GM21529 (cell line): ENCODE data around the gene HES7.

ENCODE experiments used
- ATAC-seq: cut with Tn5 transposase; IDR thresholded peaks from one replicate; pipeline ENCODE4 v1.9.1; 2021; ENCODE audit not compliant: unreplicated experiment

HES7 gene

DNA sequence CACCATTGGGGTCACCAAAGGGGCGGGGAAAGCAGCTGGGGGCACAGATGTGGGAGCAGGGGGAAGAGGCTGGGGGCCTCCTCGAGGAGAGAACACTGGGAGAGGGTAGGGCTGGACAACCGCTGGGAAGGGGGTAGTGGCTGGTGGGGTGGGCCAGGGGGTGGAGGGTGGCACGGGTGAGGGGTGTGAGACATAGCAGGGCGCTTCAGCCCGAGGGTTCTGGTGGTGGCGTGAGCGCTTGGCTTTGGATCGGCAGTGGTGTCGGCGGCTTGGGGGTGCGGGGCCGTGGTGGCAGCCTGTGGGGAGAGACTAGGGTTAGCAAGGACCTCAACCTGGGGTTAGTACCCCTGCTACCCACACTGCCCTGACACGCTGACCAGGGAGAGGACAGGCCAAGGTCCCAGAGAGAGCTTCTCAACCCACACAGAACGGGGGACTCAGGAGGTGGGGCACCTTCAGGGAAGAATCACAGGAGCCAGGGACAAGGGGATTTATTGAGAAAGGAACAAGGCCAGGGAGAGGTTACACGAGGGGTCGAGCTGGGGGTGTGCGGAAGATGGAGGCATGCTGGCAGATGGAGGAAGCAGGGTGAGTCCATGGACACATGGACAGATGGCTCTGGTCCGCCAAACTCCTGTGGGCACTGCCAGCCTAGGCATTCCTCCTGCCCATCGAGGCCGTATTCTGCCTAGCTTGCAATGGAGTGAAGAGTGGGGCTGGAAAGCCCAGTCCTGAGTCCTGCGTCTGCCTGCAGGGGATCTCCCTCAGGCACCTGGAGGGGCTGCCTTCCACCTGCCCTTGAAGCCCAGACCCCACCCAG, 19.9 kb upstream of the HES7 start:
- no peak for ATAC-seq

DNA sequence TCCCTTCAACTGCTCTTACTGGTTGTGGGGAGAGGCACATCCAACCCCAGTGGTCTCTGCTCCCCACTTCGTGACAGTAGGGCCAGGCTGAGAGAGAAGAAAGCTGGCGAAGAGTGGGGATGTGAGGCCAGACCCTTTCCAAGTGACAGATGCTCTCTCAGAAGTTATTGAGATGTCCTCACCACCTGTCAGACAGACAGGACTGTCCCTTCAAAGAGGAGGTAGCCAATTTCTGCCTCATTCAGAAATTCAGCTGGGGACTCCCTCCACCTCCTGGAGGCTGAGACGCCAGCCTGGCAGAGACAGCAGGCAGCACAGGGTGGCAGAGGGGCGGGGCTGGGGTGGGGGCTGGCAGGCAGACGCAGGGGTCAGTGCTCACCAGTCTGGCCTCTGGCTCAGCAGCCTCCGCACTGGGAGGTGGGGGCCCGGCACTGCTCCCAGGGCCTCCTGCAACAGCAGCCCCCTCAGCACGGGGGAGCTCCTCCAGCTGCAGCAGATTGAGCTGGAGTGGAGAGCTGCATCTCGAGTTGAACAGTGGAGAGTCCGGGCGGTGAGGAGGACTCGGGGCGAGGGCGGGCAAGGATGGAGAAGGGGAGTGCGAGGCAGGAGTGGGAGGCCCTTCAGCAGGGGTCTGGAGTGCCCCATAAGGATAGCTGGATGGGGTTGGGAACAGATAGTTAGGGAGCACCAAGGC, 19.1 kb upstream of the HES7 start:
- ATAC-seq: no peak

DNA sequence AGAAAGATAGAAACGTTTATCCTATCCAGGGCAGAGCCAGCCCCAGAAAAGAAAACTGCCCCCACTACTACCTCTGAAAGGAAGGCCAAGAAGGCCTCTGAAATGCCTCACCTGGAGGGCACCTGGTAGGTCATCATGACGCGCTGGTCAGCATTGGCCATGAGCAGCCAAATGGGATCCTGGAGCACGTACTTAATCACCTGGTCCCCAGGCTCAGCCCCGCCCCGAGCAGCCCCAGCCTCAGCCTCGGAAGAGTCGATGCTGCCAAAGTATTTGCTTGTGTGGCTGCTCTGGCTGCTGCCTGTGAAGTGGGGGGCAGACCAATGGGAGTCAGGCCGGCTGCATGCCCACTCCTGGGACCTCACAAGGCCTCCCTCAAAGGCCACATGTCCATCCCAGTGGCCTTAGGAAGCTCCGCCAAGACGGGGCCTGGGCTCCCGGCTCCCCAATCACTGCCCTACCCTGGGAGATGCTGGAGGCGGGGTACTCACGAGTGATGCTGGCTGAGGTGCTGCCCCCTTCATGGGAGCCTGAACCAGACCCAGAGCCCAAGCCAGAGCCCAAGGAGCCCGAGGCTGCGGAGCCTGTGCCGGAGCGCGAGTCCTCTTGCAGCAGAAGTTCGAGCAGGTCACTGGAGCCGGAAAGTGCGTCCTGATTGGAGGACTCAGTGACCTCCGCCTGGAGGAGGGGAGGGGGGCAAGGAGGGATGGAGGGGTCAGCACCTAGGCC, 18.4 kb upstream of the HES7 start:
- ATAC-seq: no peak

DNA sequence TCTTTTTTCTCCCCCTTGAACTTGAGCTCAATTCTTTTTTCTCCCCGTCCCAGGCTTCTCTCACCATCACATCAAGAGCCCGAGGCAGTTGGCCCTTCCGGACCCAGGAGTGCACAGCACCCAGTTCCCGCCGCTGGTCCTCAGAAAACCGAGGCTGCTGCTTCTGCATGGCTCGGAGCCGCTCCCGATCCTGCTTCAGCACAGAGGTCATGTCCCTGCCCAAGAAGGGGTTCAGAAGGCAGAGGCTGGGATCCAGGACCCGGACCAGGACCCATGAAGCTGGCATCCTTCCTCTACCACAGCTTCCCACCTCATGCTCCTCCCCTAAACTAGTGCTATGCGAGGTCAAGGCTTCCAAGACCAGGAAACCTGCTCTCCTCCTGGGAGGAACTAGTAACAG, 17.8 kb upstream of the HES7 start:
- no peak for ATAC-seq

DNA sequence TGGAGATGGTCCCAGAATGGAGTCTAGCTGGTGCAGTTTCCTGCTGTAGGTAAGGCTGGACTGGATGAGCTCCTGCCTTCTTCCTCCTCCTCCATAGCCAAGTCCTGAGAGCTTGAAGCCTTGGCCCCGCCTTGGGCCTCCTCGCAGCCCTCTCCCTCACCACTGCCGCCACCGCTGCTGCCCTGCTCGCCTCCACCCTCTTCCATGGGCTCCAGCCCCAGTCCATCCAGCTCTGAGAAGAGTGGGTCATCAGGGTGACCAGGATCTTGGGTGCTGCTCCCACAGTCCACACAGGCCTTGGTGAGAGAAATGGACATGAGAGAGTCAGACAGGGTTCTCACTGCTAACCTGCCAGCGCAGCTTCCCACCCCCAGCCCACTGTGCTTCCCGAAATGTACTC, 17.1 kb upstream of the HES7 start:
- ATAC-seq: no peak

DNA sequence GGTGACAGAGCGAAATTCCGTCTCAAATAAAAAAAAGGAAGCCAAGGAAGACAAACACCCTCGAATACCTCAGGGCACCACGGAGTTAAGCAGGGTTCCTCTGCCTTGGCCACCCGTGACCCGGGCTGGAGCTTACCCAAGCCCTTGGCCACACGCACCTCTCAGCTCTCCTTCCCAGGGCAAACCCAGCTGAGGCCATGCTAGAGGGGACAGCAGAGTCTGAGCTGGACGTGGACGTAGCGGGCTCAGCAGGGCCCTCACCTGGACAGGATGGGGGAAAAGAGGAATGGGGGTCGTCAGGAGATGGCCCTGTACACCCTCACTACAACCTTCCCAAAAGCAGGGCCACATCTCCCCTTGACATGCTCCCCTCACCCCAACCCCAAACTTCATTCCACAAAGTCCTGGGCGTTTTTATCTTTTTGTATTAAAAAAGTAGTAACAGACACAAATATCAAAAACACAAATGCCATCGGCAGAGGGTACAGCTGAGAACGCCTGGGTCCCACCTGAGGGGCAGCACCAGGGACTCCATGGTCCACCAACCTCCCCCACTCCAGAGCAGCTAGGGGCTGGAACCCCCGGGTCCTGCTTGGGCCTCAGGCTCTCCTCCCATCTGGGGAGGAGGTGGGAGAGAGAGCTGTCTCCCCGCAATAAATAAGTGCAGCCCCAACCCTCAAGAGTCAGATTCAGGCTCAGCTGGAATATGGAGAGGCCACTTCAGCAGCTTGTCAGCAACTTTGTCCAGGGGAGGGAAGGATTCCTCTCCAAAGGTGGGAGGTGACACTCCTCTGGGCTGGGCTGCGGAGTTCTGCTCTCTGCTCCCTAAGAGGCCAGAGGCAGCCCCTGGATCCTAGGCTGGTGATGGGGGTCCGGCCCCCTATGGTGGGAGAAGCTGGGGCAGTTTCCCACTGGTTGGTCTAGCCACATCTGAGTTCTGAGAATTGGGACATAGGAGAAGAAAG, 16.4 kb upstream of the HES7 start:
- ATAC-seq: no peak

DNA sequence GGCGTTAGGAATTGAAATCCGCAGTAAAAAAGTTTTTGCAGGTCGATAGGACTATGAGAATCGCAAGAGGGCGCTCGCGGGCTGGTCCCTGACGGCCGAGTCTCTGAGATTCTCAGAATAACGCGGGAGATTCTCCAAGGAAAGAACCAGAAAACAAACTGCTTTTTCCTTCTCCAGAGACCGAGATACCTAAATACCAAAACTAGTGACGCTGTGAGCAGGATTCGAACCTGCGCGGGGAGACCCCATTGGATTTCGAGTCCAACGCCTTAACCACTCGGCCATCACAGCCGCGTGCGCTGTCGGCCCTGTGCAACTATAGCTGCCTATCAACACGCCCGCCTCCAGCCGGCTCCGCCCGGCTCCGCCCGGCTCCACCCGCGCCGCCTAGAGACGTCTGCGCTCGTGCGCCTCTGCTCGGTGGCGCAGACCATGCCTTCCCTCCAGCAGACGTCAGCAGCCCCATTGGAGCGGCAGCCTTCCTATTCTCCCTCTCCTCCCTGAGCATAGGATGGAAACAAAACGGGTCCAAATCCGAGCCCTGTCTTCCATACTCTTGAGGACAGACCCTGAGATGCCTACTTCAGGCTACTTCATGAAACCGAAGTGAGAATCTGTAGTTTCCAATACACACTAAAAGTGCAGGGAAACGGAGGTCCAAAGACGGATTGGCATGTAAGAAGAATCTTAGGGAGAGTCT, 14.9 kb upstream of the HES7 start:
- ATAC-seq: peak; percentile 80

DNA sequence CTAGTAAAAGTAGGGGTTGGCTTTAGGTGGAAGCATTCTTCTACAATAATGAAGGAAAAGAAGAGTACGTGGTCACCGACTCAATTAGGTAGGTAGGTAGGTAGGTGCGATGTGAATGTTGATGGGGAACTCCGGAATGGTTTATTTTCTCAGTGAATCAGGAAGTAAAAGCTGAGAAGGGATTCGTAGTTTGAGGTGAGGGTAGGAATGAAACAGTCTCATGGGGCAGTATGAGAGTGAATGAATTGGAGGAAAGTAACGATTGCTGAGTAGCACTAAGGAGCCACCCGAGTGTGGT, 14.4 kb upstream of the HES7 start:
- no peak for ATAC-seq

DNA sequence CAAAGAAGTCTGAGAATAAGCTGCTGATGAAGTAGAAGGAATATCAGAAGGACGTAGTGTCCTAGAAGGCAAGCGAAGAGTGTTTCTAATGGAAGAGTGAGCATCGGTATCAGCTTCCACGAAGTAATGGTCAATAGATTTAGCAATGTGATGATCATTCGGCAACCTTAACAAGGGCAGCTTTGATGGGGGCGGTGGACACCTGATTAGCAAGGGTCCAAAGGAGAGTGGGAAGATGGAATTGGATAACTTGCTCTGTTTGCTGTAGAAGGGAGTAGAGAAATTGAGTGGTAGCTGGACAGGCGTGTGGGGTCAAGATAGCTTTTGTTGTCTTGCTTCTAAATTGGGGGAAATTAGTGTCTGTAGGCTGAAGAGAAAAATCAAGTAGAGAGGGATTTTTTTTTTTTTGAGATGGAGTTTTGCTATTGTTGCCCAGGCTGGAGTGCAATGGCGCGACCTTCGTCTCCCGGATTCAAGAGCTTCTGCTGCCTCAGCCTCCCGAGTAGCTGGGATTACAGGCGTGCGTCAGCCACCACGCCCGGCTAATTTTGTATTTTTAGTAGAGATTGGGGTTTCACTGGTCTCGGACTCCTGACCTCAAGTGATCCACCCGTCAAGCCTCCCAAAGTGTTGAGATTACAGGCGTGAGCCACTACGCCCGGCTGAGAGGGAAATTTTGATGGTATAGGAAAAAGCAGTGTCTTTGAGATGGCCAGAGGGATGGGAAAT, 13.9 kb upstream of the HES7 start:
- no peak for ATAC-seq

DNA sequence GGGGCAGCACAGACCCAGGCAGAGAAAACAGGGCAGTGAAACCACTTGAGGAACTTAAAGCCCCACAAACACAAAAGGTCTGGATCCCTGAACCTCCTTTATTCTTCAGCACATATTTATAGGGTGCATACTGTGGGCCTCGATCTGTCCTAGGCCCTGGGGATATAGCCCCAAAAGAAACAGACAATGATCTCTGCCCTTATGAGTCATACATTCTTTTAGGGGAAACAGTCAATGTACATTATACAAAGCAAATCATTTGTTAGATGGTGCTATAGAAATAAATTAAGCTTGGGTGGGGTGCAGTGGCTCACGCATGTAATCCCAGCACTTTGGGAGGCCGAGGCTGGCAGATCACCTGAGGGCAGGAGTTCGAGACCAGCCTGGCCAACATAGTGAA, 10.0 kb upstream of the HES7 start:
- ATAC-seq: no peak

DNA sequence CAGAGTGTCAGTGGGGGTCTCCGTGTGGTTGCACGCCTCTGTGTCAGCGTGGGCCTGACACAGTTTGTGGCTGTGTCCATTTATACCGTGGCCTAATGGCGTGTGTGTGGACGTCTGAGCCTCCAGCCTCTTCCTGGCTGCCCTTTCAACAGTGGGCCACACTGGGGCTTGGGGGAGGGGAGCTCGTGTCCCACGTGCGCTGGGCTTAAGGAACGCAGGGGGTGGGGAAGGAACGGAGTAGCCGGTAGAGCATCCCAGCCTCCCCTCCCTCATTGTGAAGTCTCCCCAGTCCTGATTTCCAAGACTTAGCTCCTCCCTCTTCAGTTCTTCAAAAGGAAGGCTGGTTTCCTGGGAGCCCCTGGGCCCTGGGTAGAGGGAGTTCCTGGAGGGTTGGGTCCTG, 9.5 kb upstream of the HES7 start:
- ATAC-seq: no peak

DNA sequence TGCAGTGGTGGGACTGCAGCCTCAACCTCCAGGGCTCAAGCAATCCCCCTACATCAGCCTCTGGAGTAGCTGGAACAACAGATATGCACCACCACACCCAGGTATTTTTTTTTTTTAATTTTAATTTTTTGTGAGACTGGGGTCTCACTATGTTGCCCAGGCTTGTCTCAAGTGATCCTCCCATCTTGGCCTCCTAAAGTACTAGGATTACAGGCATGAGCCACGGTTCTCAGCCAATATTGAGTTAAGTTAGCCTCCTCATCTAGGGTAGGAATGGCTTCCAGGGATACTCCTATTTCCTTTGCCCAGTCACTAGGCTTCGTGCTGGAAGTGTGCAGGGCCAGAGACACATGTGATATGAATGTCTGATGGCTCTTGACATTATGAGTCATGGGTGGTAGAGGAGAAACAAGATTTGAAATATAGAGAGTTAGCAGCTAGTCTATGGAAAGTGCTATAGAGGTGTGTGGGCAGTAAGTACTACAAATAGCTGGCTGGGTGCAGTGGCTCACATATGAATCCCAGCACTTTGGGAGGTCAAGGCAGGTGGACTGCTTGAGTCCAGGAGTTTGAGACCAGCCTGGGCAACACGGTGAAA, 8.0 kb upstream of the HES7 start:
- no peak for ATAC-seq

DNA sequence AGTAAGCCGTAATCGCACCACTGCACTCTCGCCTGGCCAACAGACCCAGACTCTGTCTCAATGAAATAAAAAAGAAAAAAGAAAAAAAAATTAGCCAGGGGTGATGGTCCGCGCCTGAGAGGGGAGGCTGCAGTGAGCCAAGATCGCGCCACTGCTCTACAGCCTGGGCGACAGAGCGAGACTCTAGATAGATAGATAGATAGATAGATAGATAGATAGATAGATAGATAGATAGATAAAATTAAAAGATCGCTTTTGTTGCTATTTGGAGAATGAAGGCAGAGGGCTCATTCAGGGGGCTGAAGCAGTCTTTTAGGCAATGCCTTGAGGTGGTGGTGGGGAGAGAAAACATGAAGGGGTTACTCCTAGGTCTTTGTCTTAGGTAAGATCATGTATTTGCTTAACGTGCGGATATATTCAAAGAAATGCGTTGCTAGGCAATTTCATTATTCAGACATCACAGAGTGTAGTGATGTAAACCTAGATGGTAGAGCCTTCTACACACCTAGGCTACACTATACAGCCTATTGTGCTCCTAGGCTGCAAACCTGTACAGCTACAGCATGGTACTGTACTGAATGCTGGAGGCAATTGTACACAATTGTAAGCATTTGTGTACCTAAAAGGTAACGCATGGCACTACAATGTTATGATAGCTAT, 4.3 kb upstream of the HES7 start:
- ATAC-seq: no peak

DNA sequence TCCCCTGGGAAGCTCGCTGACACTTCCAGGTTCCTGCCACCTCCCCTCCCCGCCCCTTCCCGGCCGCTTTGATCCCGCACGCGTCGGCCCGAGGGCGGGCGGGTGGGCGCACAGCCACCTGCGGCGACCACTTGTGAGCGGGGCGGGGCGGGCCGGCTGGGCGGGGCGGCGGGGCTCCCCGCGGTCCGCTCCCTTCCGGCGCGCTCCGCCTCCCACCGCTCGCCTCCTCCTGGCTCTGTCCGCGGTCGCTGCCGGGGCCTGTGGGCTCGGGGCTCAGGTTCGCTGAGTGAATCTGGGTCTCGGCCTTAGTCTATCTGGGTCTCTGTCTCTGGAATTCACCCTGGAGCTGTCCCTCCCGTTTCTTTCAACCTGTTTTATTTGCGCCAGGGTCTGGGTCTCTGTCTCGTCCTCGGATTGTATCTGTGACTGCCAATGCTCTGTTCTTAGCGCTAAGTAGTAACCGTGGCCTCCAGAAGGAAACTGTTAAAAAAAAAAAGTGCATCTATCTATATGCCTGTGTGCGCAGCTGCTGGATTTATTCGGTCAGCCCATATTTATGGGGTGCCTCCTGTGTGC, 2.7 kb upstream of the HES7 start:
- ATAC-seq: peak; percentile 31

DNA sequence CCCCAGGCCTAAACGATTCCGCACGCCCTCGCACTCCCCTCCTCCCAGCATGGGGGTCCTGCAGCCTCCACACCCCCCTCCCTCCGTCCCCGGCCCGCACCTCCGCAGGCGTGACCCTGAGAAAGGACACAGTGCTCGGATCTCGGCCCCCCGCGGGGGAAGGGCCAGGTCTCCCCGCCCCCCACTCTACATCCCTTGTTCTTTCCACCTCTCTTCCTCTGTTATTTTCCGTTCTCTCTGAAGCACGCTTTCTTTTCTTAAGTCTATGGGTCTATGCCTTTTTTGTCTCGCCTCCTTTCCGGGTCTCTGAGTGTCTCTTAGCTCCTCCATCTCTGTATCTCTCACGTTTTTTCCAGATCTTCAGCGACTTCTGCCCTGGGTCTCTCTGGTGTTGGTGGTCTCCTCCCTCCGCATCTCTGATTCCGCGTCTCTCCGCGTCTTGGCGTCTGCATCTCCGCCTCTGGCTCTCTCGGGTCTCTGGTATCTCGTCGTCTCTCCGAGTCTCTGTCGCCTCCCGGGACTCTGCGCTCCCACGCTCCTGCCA, 2.1 kb upstream of the HES7 start:
- ATAC-seq: no peak

DNA sequence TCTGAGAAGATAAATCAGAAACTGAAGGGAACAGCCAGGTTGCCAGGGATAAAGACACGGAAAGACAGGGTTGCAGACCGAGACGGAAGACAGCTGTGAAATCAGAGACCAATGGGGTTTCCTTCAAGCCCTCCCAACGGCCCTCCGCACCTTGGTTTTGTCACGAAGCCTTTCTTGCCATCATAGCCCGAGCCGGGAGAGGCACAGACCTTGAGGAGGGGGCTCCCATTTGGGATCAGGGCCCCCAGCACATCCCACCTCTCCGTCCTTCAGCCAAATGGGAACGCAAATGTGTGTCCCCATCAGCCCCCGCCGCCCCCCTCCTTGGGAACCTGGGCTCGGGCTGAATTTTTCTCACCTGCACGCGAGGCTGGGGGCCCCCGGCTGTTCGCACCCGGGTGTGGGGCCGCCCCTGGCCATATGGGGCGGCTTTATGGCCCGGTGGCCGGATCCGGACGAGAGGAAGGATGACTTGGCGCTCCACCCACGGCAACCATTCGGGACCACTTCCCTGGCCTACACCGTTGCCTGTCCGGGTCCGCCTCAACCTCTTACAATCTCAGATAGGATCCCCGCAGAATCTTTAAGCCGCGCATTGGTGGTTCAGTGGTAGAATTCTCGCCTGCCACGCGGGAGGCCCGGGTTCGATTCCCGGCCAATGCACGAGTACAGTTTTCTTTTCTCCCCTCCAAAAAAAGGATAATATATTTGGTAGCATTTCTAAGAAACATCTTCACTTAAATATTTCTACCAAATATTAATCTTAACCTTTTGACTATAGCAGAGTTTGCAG, 1.4 kb upstream of the HES7 start:
- ATAC-seq: no peak

DNA sequence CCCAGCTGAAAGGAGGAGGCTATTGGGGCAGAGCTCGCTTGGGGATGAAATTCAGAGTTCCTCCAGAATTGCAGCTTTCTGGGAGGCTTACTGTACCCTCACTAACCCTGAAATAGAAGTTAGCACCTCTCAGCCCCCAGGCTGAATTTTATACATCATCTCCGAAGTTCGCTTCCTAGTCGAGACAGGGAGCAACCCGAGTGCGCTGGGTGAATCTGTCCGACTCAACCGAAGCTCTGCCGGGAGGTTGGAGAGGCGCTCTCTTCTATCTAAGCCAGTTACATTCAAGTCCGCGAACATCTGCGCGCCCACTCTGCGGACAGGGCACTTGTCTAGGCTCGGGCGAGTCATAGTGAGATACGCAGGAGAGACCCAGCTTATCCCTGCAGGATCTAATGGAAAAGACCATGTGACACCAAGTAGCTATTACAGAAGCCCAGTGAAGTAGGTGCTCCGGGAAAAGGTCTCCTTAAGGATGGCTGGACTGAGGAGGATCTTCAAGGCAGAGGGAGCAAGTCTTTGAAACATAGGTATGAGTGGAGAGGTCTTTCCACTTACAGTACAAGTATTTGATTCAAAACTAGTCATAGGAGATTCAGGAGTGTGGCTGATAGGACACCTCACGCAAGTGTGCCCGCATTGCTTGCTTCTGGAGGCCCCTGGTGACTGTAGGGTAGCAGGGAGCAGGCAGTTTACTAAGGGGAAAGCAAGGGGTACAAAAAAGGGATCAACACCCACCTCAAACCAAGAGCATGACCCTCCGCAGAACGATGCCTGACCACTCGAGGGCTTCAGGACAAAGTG, 646 bp upstream of the HES7 start:
- ATAC-seq: no peak
